HepG2 (cell line): Measurements from ENCODE around the gene LOX. TPM values are rescaled to one million over a fixed set of nuclear protein-coding genes. Genes with fewer than 3 reads are reported as not detected.
A peak's percentile ranks its signal among the peaks of the same experiment; 100 is the strongest.

Experiments used
- E2F1 ChIP-seq: sonication (generic); formaldehyde crosslinking; IDR thresholded peaks from 2 replicates; pipeline ENCODE4 v1.5.0; 2020; ENCODE audit warnings: missing genetic modification reagents
- FOXK1 ChIP-seq: sonication (generic); formaldehyde crosslinking; IDR thresholded peaks from 2 replicates; pipeline ENCODE4 v1.4.0; 2020; ENCODE audit warnings: low read depth, missing genetic modification reagents, borderline replicate concordance
- FOXO1 ChIP-seq: sonication (generic); formaldehyde crosslinking; IDR thresholded peaks from 2 replicates; pipeline ENCODE4 v1.4.0; 2020; ENCODE audit warnings: missing genetic modification reagents
- GABPB1 ChIP-seq: IDR thresholded peaks from 2 replicates; pipeline ENCODE4 v1.6.1; 2016; ENCODE audit warnings: mild to moderate bottlenecking, missing genetic modification reagents, moderate library complexity, missing compliant biosample characterization
- GATAD1 ChIP-seq: IDR thresholded peaks from 2 replicates; pipeline ENCODE4 v1.6.1; 2016; ENCODE audit warnings: missing genetic modification reagents, missing compliant biosample characterization
- HNRNPL ChIP-seq: fragments of 200-400 bp; formaldehyde crosslinking; IDR thresholded peaks from 2 replicates; pipeline ENCODE4 v1.6.1; 2017; ENCODE audit warnings: mild to moderate bottlenecking, low read depth, low read length
- IRF1 ChIP-seq: sonication (generic); formaldehyde crosslinking; IDR thresholded peaks from 2 replicates; pipeline ENCODE4 v1.4.0; 2020; ENCODE audit warnings: low read depth, mild to moderate bottlenecking, missing genetic modification reagents
- IRF2 ChIP-seq: IDR thresholded peaks from 2 replicates; pipeline ENCODE4 v1.6.1; 2018; ENCODE audit warnings: missing genetic modification reagents, missing compliant biosample characterization
- KDM3A ChIP-seq: IDR thresholded peaks from 2 replicates; pipeline ENCODE4 v1.6.1; 2018; ENCODE audit warnings: low read depth, missing compliant biosample characterization
- NCOA5 ChIP-seq: sonication (generic); formaldehyde crosslinking; IDR thresholded peaks from 2 replicates; pipeline ENCODE4 v1.4.0; 2020; ENCODE audit warnings: missing genetic modification reagents
- NR2F6 ChIP-seq, 2 experiments: IDR thresholded peaks; 2 replicates each; pipeline ENCODE4 v1.6.1; 2016; ENCODE audit warnings: antibody characterized with exemption in 1 of 2, mild to moderate bottlenecking in 1 of 2
- PHF8 ChIP-seq: sonication (generic); formaldehyde crosslinking; IDR thresholded peaks from 2 replicates; pipeline ENCODE4 v1.5.0; 2020; ENCODE audit warnings: missing genetic modification reagents
- RXRB ChIP-seq: IDR thresholded peaks from 2 replicates; pipeline ENCODE4 v1.6.1; 2016; ENCODE audit warnings: borderline replicate concordance, missing genetic modification reagents, missing compliant biosample characterization
- SATB2 ChIP-seq: sonication (generic); formaldehyde crosslinking; IDR thresholded peaks from 2 replicates; pipeline ENCODE4 v1.5.0; 2020; ENCODE audit warnings: missing genetic modification reagents
- SOX5 ChIP-seq: IDR thresholded peaks from 2 replicates; pipeline ENCODE4 v1.6.1; 2016; ENCODE audit warnings: borderline replicate concordance
- SP140L ChIP-seq: sonication (generic); formaldehyde crosslinking; IDR thresholded peaks from 2 replicates; pipeline ENCODE4 v1.4.0; 2020; ENCODE audit warnings: missing genetic modification reagents, borderline replicate concordance
- STAG1 ChIP-seq: sonication (generic); formaldehyde crosslinking; IDR thresholded peaks from 2 replicates; pipeline ENCODE4 v1.4.0; 2020; ENCODE audit warnings: missing genetic modification reagents
- THAP11 ChIP-seq: IDR thresholded peaks from 2 replicates; pipeline ENCODE4 v1.6.1; 2016; ENCODE audit warnings: missing biosample characterization, missing genetic modification reagents
- TSC22D2 ChIP-seq: sonication (generic); formaldehyde crosslinking; IDR thresholded peaks from 2 replicates; pipeline ENCODE4 v1.5.1; 2020; ENCODE audit warnings: missing genetic modification reagents, mild to moderate bottlenecking, borderline replicate concordance
- ZNF263 ChIP-seq: sonication (generic); formaldehyde crosslinking; IDR thresholded peaks from 2 replicates; pipeline ENCODE4 v1.4.0; 2020; ENCODE audit warnings: missing genetic modification reagents
- ZNF501 ChIP-seq: sonication (generic); formaldehyde crosslinking; IDR thresholded peaks from 2 replicates; pipeline ENCODE4 v1.5.1; 2020; ENCODE audit warnings: mild to moderate bottlenecking, moderate library complexity, missing genetic modification reagents
- ZNF740 ChIP-seq: sonication (generic); formaldehyde crosslinking; IDR thresholded peaks from 2 replicates; pipeline ENCODE4 v1.4.0; 2020; ENCODE audit warnings: missing genetic modification reagents
- ZNF749 ChIP-seq: sonication (generic); formaldehyde crosslinking; IDR thresholded peaks from 2 replicates; pipeline ENCODE4 v1.8.0; 2022; ENCODE audit warnings: mild to moderate bottlenecking, missing genetic modification reagents, moderate library complexity, borderline replicate concordance
- ZNF83 ChIP-seq: sonication (generic); formaldehyde crosslinking; IDR thresholded peaks from 2 replicates; pipeline ENCODE4 v1.4.0; 2020; ENCODE audit warnings: missing genetic modification reagents, mild to moderate bottlenecking, borderline replicate concordance
- polyA plus RNA-seq, 8 experiments: library from polyadenylated mRNA; depleted of rRNA in 3 of 8; stranded (reverse) in 7 of 8; unstranded in 1 of 8; fragments of >200 nt; fragmentation: Illumina TruSeq in 4 of 8; extraction: Trizol in 4 of 8; gene quantifications; 2 replicates each; pipeline versions ENCODE4 v1.2.1 to v1.2.3, GENCODE V29; 2011 to 2016; ENCODE audit warnings: low read depth in 4 of 8, missing spikeins in 1 of 8, mixed read lengths in 1 of 8; ENCODE audit not compliant: insufficient read depth in 1 of 8
- total RNA-seq, 5 experiments: library from RNA; depleted of rRNA; stranded (reverse); fragments of >200 nt; fragmentation: Illumina TruSeq; extraction: Trizol; gene quantifications; 2 replicates each; pipeline ENCODE4 v1.2.3, GENCODE V29; 2016; ENCODE audit warnings: low read depth in 1 of 5
- TF ChIP-seq, protein P1 (sequence below): sonication (generic); formaldehyde crosslinking; IDR thresholded peaks from 2 replicates; pipeline ENCODE4 v1.8.1; 2023; ENCODE audit warnings: mild to moderate bottlenecking, missing genetic modification reagents
- TF ChIP-seq, protein P2 (sequence below): IDR thresholded peaks from 2 replicates; pipeline ENCODE4 v1.6.1; 2016; ENCODE audit warnings: control low read depth

Gene LOX
- total and polyA plus RNA-seq, 2 of the 13 experiments (the other 11 are each of a cell fraction or from before 2014, with no cell fraction given), result 0.73 to 173 TPM

DNA sequence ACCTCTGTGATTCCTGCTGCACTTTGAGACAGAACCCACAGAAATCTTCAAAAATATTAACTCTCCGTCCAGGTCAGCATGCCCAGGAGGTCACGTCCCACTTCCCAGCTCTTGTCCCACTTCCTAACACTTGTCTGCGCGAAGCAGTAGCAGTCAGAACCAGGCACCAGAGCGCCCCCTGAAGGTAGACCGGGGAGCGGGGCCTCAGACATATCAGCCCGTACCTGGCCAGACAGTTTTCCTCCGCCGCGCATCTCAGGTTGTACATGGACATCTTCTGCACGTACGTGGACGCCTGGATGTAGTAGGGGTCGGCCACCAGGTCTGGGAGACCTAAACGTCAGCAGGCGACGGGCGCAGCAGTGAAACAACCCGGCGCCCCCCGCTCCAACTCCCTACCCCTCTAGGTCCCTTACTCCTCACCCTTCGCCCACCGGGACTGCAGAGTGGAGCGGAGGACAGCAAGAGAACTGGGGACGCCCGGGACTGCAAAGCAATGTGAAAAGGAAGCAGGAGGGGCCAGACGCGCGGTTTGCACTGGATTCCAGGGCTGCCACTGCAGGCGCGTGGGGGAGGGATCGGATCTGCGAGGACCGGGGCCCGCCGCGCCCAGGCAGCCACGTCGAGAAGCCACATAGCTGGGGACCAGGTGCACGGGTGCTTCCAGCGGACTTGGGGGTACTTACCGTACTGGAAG is 1.2 kb downstream of the LOX start (continued):
- TF ChIP-seq, protein P1, sequence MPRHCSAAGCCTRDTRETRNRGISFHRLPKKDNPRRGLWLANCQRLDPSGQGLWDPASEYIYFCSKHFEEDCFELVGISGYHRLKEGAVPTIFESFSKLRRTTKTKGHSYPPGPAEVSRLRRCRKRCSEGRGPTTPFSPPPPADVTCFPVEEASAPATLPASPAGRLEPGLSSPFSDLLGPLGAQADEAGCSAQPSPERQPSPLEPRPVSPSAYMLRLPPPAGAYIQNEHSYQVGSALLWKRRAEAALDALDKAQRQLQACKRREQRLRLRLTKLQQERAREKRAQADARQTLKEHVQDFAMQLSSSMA (CRISPR knock-in tag), result no peak
- no peak for TF ChIP-seq IRF1 (CRISPR knock-in tag)
- TF ChIP-seq SP140L (CRISPR knock-in tag), result no peak
- no peak for TF ChIP-seq TSC22D2
- TF ChIP-seq ZNF83 (CRISPR knock-in tag), result no peak
- TF ChIP-seq GATAD1, result peak; percentile 23; the same call in 1 of the 2 replicates
- peak; percentile 58 for TF ChIP-seq STAG1 (CRISPR knock-in tag)
- no peak for TF ChIP-seq ZNF740 (CRISPR knock-in tag)
- 0 out of 2 replicates have a peak, but pooled peaks have one; percentile 35 for TF ChIP-seq HNRNPL
- TF ChIP-seq ZNF749 (CRISPR knock-in tag), result peak; percentile 32; the same call in 1 of the 2 replicates
- no peak for TF ChIP-seq ZNF263 (CRISPR knock-in tag)
- peak; percentile 15; the same call in 1 of the 2 replicates for TF ChIP-seq SOX5 (CRISPR knock-in tag)
- no peak for TF ChIP-seq NCOA5 (CRISPR knock-in tag)
- TF ChIP-seq THAP11 (CRISPR knock-in tag), result no peak
- no peak for TF ChIP-seq NR2F6 (IDR thresholded peaks at IDR 0.05)
- peak; percentile 83 for TF ChIP-seq NR2F6 (CRISPR knock-in tag; IDR thresholded peaks at IDR 0.05)
- no peak for TF ChIP-seq E2F1 (CRISPR knock-in tag)
- TF ChIP-seq ZNF501 (CRISPR knock-in tag), result no peak
- TF ChIP-seq GABPB1 (CRISPR knock-in tag), result peak; percentile 8; the same call in 1 of the 2 replicates
- TF ChIP-seq FOXO1 (CRISPR knock-in tag), result peak; percentile 7
- no peak for TF ChIP-seq FOXK1 (CRISPR knock-in tag)
- TF ChIP-seq PHF8 (CRISPR knock-in tag), result peak; percentile 33; the same call in 1 of the 2 replicates
- peak; percentile 43; the same call in 1 of the 2 replicates for TF ChIP-seq RXRB (CRISPR knock-in tag)
- TF ChIP-seq IRF2 (CRISPR knock-in tag), result peak; percentile 57
- TF ChIP-seq KDM3A (CRISPR knock-in tag), result 0 out of 2 replicates have a peak, but pooled peaks have one; percentile 19
- TF ChIP-seq, protein P2, sequence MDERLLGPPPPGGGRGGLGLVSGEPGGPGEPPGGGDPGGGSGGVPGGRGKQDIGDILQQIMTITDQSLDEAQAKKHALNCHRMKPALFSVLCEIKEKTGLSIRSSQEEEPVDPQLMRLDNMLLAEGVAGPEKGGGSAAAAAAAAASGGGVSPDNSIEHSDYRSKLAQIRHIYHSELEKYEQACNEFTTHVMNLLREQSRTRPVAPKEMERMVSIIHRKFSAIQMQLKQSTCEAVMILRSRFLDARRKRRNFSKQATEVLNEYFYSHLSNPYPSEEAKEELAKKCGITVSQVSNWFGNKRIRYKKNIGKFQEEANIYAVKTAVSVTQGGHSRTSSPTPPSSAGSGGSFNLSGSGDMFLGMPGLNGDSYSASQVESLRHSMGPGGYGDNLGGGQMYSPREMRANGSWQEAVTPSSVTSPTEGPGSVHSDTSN, result no peak
- TF ChIP-seq SATB2 (CRISPR knock-in tag), result no peak
